Measurements from ENCODE around the gene GATA2.

The GATA2 gene

GRCh38 chr3:128496602-128497304 is 3.8 kb upstream of the GATA2 start:
- peaks cover 32% of the 10 kb centered on the region for H3K27me3 Mint-ChIP-seq
- DNase-seq (ENCODE audit: low spot score in 2 of 2) (no peak), ATAC-seq (ENCODE audit: low read depth) (no peak)
- H3K4me3 Mint-ChIP-seq = peak overlapping the region; percentile 71
- H3K9me3 Mint-ChIP-seq = no peaks in the 10 kb centered on the region
- no peak overlapping the region for H3K27ac Mint-ChIP-seq
- peaks cover 2% of the 10 kb centered on the region for H3K36me3 Mint-ChIP-seq
- peaks cover 5% of the 10 kb centered on the region for H3K4me1 Mint-ChIP-seq

- ATAC-seq (ENCODE audit: low read depth) = no peak
Observed at GRCh38 chr3:128496019-128496601, 3.1 kb upstream of the GATA2 start.

GRCh38 chr3:128495435-128495970 is 2.5 kb upstream of the GATA2 start:
- no peaks in the 10 kb centered on the region for H3K9me3 Mint-ChIP-seq
- H3K27me3 Mint-ChIP-seq = peaks cover 31% of the 10 kb centered on the region
- H3K36me3 Mint-ChIP-seq = peaks cover 2% of the 10 kb centered on the region
- no peak overlapping the region for H3K27ac Mint-ChIP-seq
- ATAC-seq (ENCODE audit: low read depth) (no peak), DNase-seq (ENCODE audit: low spot score in 2 of 2) (no peak)
- H3K4me1 Mint-ChIP-seq = peaks cover 5% of the 10 kb centered on the region
- no peak overlapping the region for H3K4me3 Mint-ChIP-seq

More at GRCh38 chr3:128496019-128496601, 3.1 kb upstream of the GATA2 start:
- peaks cover 31% of the 10 kb centered on the region for H3K27me3 Mint-ChIP-seq
- H3K27ac Mint-ChIP-seq = no peak overlapping the region
- no peak for DNase-seq (ENCODE audit: low spot score in 2 of 2)
- H3K4me3 Mint-ChIP-seq = peak overlapping the region; percentile 43
- no peaks in the 10 kb centered on the region for H3K9me3 Mint-ChIP-seq
- H3K4me1 Mint-ChIP-seq = peaks cover 5% of the 10 kb centered on the region
- H3K36me3 Mint-ChIP-seq = peaks cover 2% of the 10 kb centered on the region

GRCh38 chr3:128494367-128494650 is 1.3 kb upstream of the GATA2 start:
- Mint-ChIP-seq H3K27ac (no peak overlapping the region), H3K36me3 (peaks cover 2% of the 10 kb centered on the region), H3K4me1 (peaks cover 10% of the 10 kb centered on the region), H3K27me3 (peaks cover 30% of the 10 kb centered on the region), H3K4me3 (no peak overlapping the region), H3K9me3 (no peaks in the 10 kb centered on the region)
- DNase-seq (ENCODE audit: low spot score in 2 of 2) (no peak), ATAC-seq (ENCODE audit: low read depth) (no peak)

- no peak overlapping the region for H3K27ac Mint-ChIP-seq
- peak overlapping the region; percentile 65 for H3K4me3 Mint-ChIP-seq
- H3K36me3 Mint-ChIP-seq = peaks cover 2% of the 10 kb centered on the region
- H3K4me1 Mint-ChIP-seq = peaks cover 11% of the 10 kb centered on the region
- H3K9me3 Mint-ChIP-seq = no peaks in the 10 kb centered on the region
- H3K27me3 Mint-ChIP-seq = peaks cover 29% of the 10 kb centered on the region
- no peak for ATAC-seq (ENCODE audit: low read depth)
- no peak for DNase-seq (ENCODE audit: low spot score in 2 of 2)
Observed at GRCh38 chr3:128493570-128494366, 767 bp upstream of the GATA2 start.

GRCh38 chr3:128491941-128492670 is 895 bp downstream of the GATA2 start:
- H3K36me3 Mint-ChIP-seq = peaks cover 2% of the 10 kb centered on the region
- H3K4me1 Mint-ChIP-seq = peaks cover 16% of the 10 kb centered on the region
- no peak overlapping the region for H3K27ac Mint-ChIP-seq
- no peaks in the 10 kb centered on the region for H3K9me3 Mint-ChIP-seq
- DNase-seq (ENCODE audit: low spot score in 2 of 2) (peak in 1 of 2 donors; percentile 46), ATAC-seq (ENCODE audit: low read depth) (no peak)
- H3K4me3 Mint-ChIP-seq = peak overlapping the region; percentile 33
- peaks cover 29% of the 10 kb centered on the region for H3K27me3 Mint-ChIP-seq

- Mint-ChIP-seq H3K27me3 (peaks cover 30% of the 10 kb centered on the region), H3K9me3 (no peaks in the 10 kb centered on the region), H3K4me1 (peaks cover 17% of the 10 kb centered on the region), H3K36me3 (peaks cover 2% of the 10 kb centered on the region), H3K27ac (no peak overlapping the region), H3K4me3 (no peak overlapping the region)
- DNase-seq (ENCODE audit: low spot score in 2 of 2) = no peak
- no peak for ATAC-seq (ENCODE audit: low read depth)
Observed at GRCh38 chr3:128491691-128491940, 1.4 kb downstream of the GATA2 start.

GRCh38 chr3:128490915-128491690 is 1.9 kb downstream of the GATA2 start:
- peaks cover 32% of the 10 kb centered on the region for H3K27me3 Mint-ChIP-seq
- ATAC-seq (ENCODE audit: low read depth) (no peak), DNase-seq (ENCODE audit: low spot score in 2 of 2) (no peak)
- no peak overlapping the region for H3K4me3 Mint-ChIP-seq
- H3K9me3 Mint-ChIP-seq = no peaks in the 10 kb centered on the region
- peaks cover 2% of the 10 kb centered on the region for H3K36me3 Mint-ChIP-seq
- H3K4me1 Mint-ChIP-seq = peaks cover 22% of the 10 kb centered on the region
- no peak overlapping the region for H3K27ac Mint-ChIP-seq

- H3K27ac Mint-ChIP-seq = no peak overlapping the region
- no peak for ATAC-seq (ENCODE audit: low read depth)
Observed at GRCh38 chr3:128490650-128490914, 2.4 kb downstream of the GATA2 start.

GRCh38 chr3:128489927-128490649 is 2.9 kb downstream of the GATA2 start:
- peak in 1 of 2 donors; percentile 9 for DNase-seq (ENCODE audit: low spot score in 2 of 2)
- peaks cover 22% of the 10 kb centered on the region for H3K4me1 Mint-ChIP-seq
- peak overlapping the region; percentile 80 for H3K4me3 Mint-ChIP-seq
- H3K9me3 Mint-ChIP-seq = no peaks in the 10 kb centered on the region
- H3K27ac Mint-ChIP-seq = no peak overlapping the region
- H3K36me3 Mint-ChIP-seq = no peaks in the 10 kb centered on the region
- H3K27me3 Mint-ChIP-seq = peaks cover 35% of the 10 kb centered on the region
- no peak for ATAC-seq (ENCODE audit: low read depth)

More at GRCh38 chr3:128490650-128490914, 2.4 kb downstream of the GATA2 start:
- peaks cover 22% of the 10 kb centered on the region for H3K4me1 Mint-ChIP-seq
- peak overlapping the region; percentile 15 for H3K4me3 Mint-ChIP-seq
- H3K27me3 Mint-ChIP-seq = peaks cover 32% of the 10 kb centered on the region
- no peak for DNase-seq (ENCODE audit: low spot score in 2 of 2)
- H3K9me3 Mint-ChIP-seq = no peaks in the 10 kb centered on the region
- no peaks in the 10 kb centered on the region for H3K36me3 Mint-ChIP-seq

GRCh38 chr3:128489674-128489926 is 3.4 kb downstream of the GATA2 start:
- H3K36me3 Mint-ChIP-seq = no peaks in the 10 kb centered on the region
- no peak overlapping the region for H3K27ac Mint-ChIP-seq
- peaks cover 34% of the 10 kb centered on the region for H3K27me3 Mint-ChIP-seq
- H3K4me3 Mint-ChIP-seq = peak overlapping the region; percentile 80
- H3K4me1 Mint-ChIP-seq = peaks cover 22% of the 10 kb centered on the region
- no peaks in the 10 kb centered on the region for H3K9me3 Mint-ChIP-seq
- ATAC-seq (ENCODE audit: low read depth) = no peak
- no peak for DNase-seq (ENCODE audit: low spot score in 2 of 2)

- Mint-ChIP-seq H3K4me3 (peak overlapping the region; percentile 80), H3K36me3 (no peaks in the 10 kb centered on the region), H3K27ac (no peak overlapping the region), H3K27me3 (peaks cover 34% of the 10 kb centered on the region), H3K4me1 (peaks cover 22% of the 10 kb centered on the region), H3K9me3 (no peaks in the 10 kb centered on the region)
- DNase-seq (ENCODE audit: low spot score in 2 of 2) = peak in 1 of 2 donors; percentile 19
- ATAC-seq (ENCODE audit: low read depth) = peak; percentile 30
Observed at GRCh38 chr3:128488991-128489673, 3.9 kb downstream of the GATA2 start.

- H3K4me3 Mint-ChIP-seq = peak overlapping the region; percentile 80
- no peak overlapping the region for H3K27ac Mint-ChIP-seq
- H3K9me3 Mint-ChIP-seq = no peaks in the 10 kb centered on the region
- peaks cover 24% of the 10 kb centered on the region for H3K4me1 Mint-ChIP-seq
- DNase-seq (ENCODE audit: low spot score in 2 of 2) (no peak), ATAC-seq (ENCODE audit: low read depth) (no peak)
- H3K27me3 Mint-ChIP-seq = peaks cover 34% of the 10 kb centered on the region
- H3K36me3 Mint-ChIP-seq = no peaks in the 10 kb centered on the region
Observed at GRCh38 chr3:128488636-128488990, 4.4 kb downstream of the GATA2 start.
